ENCODE results near the gene GFRA4.

GFRA4 gene

GRCh38 chr20:3652676-3653596 lies 10.3 kb downstream of the GFRA4 start:
- DNase-seq = no peak

- no peak for DNase-seq
Observed at GRCh38 chr20:3652221-3652620, 11.0 kb downstream of the GFRA4 start.

- no peak for DNase-seq
Observed at GRCh38 chr20:3651204-3651962, 11.8 kb downstream of the GFRA4 start.

GRCh38 chr20:3648951-3649350 lies 14.2 kb downstream of the GFRA4 start:
- DNase-seq = no peak

GRCh38 chr20:3647473-3647872 lies 15.7 kb downstream of the GFRA4 start:
- DNase-seq = no peak

- no peak for DNase-seq
Observed at GRCh38 chr20:3646651-3647050, 16.5 kb downstream of the GFRA4 start.

- no peak for DNase-seq
Observed at GRCh38 chr20:3646067-3646440, 17.1 kb downstream of the GFRA4 start.

GRCh38 chr20:3645309-3646066 lies 17.7 kb downstream of the GFRA4 start:
- no peak for DNase-seq

- no peak for DNase-seq
Observed at GRCh38 chr20:3640259-3640658, 22.9 kb downstream of the GFRA4 start.

- DNase-seq = no peak
Observed at GRCh38 chr20:3635346-3635745, 27.9 kb downstream of the GFRA4 start.

GRCh38 chr20:3633913-3634478 lies 29.2 kb downstream of the GFRA4 start:
- no peak for DNase-seq

- DNase-seq = no peak
Observed at GRCh38 chr20:3632311-3633004, 30.7 kb downstream of the GFRA4 start.

- no peak for DNase-seq
Observed at GRCh38 chr20:3631534-3631933, 31.7 kb downstream of the GFRA4 start.

GRCh38 chr20:3630429-3630828 lies 32.8 kb downstream of the GFRA4 start:
- no peak for DNase-seq

- no peak for DNase-seq
Observed at GRCh38 chr20:3629893-3630292, 33.3 kb downstream of the GFRA4 start.

GRCh38 chr20:3628502-3629314 lies 34.5 kb downstream of the GFRA4 start:
- no peak for DNase-seq

- no peak for DNase-seq
Observed at GRCh38 chr20:3627476-3627875, 35.7 kb downstream of the GFRA4 start.

- no peak for DNase-seq
Observed at GRCh38 chr20:3622406-3622805, 40.8 kb downstream of the GFRA4 start.

GRCh38 chr20:3621111-3621510 lies 42.1 kb downstream of the GFRA4 start:
- DNase-seq = no peak

GRCh38 chr20:3616250-3616649 lies 46.9 kb downstream of the GFRA4 start:
- no peak for DNase-seq
